Testis (tissue), 2 donors: ENCODE data around the gene NDRG3.

ENCODE experiments used
- POLR2A ChIP-seq: fragments of 450-650 bp; IDR thresholded peaks from one replicate; pipeline ENCODE4 v1.6.1; 2017; ENCODE audit warnings: antibody characterized with exemption, mild to moderate bottlenecking, moderate library complexity
- TF ChIP-seq, protein P1 (sequence below), 3 experiments: fragments of 450-650 bp in 2 of 3; fragments of 200-600 bp in 1 of 3; sonication (generic) in 1 of 3; IDR thresholded peaks; one replicate each; pipeline ENCODE4 v1.5.1; 2016 to 2019; ENCODE audit warnings: antibody characterized with exemption in 3 of 3, mild to moderate bottlenecking in 2 of 3, moderate library complexity in 1 of 3

DNA sequence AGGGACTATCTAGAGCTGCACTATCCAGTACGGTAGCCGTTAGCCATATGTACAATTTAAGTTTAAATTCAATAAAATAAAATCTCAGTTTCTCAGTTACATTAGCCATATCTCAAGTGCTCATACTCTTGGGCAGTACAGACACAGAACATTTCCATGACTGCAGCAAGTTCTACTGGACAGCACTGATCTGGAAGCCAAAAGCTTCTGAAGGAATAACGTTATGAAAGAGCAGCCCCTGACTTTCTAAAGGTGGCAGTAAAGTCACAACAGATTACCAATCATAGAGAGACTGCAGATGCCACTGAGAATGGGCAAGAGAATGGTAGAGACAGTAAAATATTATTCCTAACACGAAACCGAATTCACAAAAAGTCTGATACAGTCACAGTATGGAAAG, 36.8 kb downstream of the NDRG3 start:
- TF ChIP-seq, protein P1, sequence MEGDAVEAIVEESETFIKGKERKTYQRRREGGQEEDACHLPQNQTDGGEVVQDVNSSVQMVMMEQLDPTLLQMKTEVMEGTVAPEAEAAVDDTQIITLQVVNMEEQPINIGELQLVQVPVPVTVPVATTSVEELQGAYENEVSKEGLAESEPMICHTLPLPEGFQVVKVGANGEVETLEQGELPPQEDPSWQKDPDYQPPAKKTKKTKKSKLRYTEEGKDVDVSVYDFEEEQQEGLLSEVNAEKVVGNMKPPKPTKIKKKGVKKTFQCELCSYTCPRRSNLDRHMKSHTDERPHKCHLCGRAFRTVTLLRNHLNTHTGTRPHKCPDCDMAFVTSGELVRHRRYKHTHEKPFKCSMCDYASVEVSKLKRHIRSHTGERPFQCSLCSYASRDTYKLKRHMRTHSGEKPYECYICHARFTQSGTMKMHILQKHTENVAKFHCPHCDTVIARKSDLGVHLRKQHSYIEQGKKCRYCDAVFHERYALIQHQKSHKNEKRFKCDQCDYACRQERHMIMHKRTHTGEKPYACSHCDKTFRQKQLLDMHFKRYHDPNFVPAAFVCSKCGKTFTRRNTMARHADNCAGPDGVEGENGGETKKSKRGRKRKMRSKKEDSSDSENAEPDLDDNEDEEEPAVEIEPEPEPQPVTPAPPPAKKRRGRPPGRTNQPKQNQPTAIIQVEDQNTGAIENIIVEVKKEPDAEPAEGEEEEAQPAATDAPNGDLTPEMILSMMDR (IDR thresholded peaks at IDR 0.05): no peak
- TF ChIP-seq POLR2A: no peak
